Esophagus (tissue), 2 donors: ENCODE results near the gene AMBP. TPM values are rescaled to one million over a fixed set of nuclear protein-coding genes. Genes with fewer than 3 reads are reported as not detected.

Experiments
- H3K27ac ChIP-seq, 2 donors: one replicate each; pipeline ENCODE4 v1.5.1; 2013; ENCODE audit warnings: low read depth in 2 of 2, mild to moderate bottlenecking in 2 of 2, inconsistent platforms in 1 of 2, low read length in 1 of 2, moderate library complexity in 1 of 2
- H3K27me3 ChIP-seq, 2 donors: one replicate each; pipeline ENCODE4 v1.6.1; 2013; ENCODE audit warnings: low read length in 2 of 2, control low read depth in 1 of 2, mild to moderate bottlenecking in 1 of 2; ENCODE audit not compliant: insufficient read depth in 2 of 2, control insufficient read depth in 1 of 2
- H3K36me3 ChIP-seq, 2 donors: one replicate each; pipeline ENCODE4 v1.6.1; 2013; ENCODE audit warnings: low read length in 1 of 2; ENCODE audit not compliant: control insufficient read depth in 2 of 2, insufficient read depth in 2 of 2
- H3K4me1 ChIP-seq, 2 donors: one replicate each; pipeline ENCODE4 v1.6.1; 2013; ENCODE audit warnings: low read length in 1 of 2; ENCODE audit not compliant: control insufficient read depth in 2 of 2, insufficient read depth in 2 of 2
- H3K4me3 ChIP-seq, 2 donors: one replicate each; pipeline ENCODE4 v1.5.1; 2013; ENCODE audit warnings: low read length in 2 of 2, mild to moderate bottlenecking in 2 of 2, low read depth in 1 of 2, moderate library complexity in 1 of 2
- H3K9me3 ChIP-seq, 2 donors: one replicate each; pipeline ENCODE4 v1.6.1; 2013; ENCODE audit warnings: mild to moderate bottlenecking in 2 of 2, low read depth in 1 of 2, low read length in 1 of 2, moderate library complexity in 1 of 2; ENCODE audit not compliant: control insufficient read depth in 2 of 2, insufficient read depth in 1 of 2
- WGBS, 2 donors: extraction: QIAGEN DNeasy Blood & Tissue Kit; methylation state at CpG; one replicate each; pipeline ENCODE4 v1.1.7; 2013; 5-methylcytosine and 5-hydroxymethylcytosine counted together
- polyA plus RNA-seq, 2 donors: library from polyadenylated mRNA; stranded (reverse); fragments of 200-250 nt; gene quantifications; one replicate each; pipeline ENCODE4 v1.2.3, GENCODE V29; 2013
- donor health status: healthy with polysubstance abuse.
- donor health status: Bipolar disorder and iron deficiency.

AMBP gene
- polyA plus RNA-seq, 2 donors, result 0.11 to 0.28 TPM

DNA sequence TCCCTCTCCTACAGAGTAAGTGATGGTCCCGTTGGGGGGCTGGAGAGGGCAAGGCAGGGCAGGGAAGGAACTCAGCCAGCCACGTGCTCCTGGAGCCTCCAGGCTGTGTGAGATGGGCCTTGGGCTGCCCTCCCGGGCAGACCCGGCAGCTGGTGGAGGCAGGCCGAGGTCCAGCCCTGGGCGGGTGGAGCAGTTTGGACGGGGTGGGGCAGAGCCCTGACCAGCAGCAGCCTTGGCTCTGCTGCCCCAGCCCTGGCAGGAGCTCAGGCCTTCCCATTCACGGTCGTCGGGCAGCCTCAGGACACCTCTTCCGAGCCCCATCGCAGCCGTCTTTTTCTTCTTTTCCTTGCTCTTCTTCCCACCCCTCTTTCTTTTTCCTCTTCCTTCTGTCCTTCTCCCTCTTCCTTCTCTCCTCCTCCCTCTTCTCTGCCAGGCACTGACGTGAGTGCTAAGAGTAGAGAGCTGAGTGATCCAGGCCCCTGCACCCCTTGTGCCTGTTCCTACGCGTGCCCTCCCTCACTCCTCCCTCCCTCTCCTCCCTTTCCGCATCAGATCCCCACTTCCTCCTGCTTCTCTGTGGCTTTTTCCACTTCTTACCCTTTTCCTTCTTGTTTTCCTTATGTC is 42.8 kb downstream of the AMBP start:
- 86 to 88% methylated on average over 17 of the region's 17 CpGs for WGBS, 2 donors
- Histone ChIP-seq H3K4me1 (peaks cover 2 to 4% of the 10 kb centered on the region in 2 donors), H3K9me3 (peaks cover 0 to 3% of the 10 kb centered on the region in 2 donors), H3K36me3 (peaks cover 0 to 2% of the 10 kb centered on the region in 2 donors), H3K4me3 (no peak overlapping the region), H3K27ac (no peak overlapping the region), H3K27me3 (no peaks in the 10 kb centered on the region)

DNA sequence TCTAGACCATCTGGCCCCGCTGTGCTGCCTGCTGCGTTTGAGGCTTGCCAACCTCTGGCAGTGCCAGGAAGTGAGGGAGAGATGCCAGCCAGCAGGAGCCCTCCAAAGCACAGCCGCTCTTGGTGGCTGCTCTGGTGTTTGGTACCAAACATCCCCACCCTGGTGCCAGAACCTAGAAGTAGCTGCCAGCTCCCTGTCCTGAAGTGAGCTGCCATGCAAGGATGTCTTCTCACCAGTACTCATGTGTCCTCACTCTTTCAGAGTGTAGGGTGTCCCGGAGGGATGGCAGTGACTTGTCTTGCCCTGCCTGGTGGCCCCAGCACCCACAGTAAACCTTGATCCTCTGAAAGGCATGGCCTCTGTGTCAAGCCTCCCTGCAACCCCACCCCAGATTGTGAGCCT is 43.4 kb downstream of the AMBP start:
- H3K4me3 ChIP-seq, result no peak overlapping the region
- H3K9me3 ChIP-seq, result peaks cover 0 to 3% of the 10 kb centered on the region in 2 donors
- peaks cover 2 to 4% of the 10 kb centered on the region in 2 donors for H3K4me1 ChIP-seq
- H3K27me3 ChIP-seq, result no peaks in the 10 kb centered on the region
- peaks cover 0 to 2% of the 10 kb centered on the region in 2 donors for H3K36me3 ChIP-seq
- H3K27ac ChIP-seq, result no peak overlapping the region
- WGBS, 2 donors, result 78 to 82% methylated on average over 4 of the region's 4 CpGs

DNA sequence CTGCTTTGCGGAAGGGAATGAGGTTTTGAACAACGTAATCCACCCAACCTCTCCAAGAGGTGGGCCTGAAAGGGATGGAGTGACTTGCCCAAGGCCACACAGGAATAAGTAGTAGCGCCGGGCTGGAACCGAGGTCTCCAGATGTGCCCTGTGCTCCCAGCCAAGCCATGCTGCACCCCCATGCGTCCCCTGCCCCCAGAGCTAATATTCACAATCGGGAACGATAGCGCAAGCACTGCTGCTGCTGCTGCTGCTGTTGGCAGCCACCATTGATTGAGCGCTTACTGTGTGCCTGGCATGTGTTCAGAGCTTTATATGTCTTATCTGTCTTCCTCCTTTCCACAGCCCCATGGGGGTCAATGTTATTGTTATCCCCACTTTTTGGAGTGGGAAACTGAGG is 43.9 kb downstream of the AMBP start:
- Histone ChIP-seq H3K27me3 (no peaks in the 10 kb centered on the region), H3K9me3 (peaks cover 0 to 3% of the 10 kb centered on the region in 2 donors), H3K27ac (no peak overlapping the region), H3K4me1 (peaks cover 2 to 4% of the 10 kb centered on the region in 2 donors), H3K36me3 (peaks cover 0 to 2% of the 10 kb centered on the region in 2 donors), H3K4me3 (no peak overlapping the region)
- WGBS, 2 donors, result 94 to 95% methylated on average over 10 of the region's 10 CpGs

DNA sequence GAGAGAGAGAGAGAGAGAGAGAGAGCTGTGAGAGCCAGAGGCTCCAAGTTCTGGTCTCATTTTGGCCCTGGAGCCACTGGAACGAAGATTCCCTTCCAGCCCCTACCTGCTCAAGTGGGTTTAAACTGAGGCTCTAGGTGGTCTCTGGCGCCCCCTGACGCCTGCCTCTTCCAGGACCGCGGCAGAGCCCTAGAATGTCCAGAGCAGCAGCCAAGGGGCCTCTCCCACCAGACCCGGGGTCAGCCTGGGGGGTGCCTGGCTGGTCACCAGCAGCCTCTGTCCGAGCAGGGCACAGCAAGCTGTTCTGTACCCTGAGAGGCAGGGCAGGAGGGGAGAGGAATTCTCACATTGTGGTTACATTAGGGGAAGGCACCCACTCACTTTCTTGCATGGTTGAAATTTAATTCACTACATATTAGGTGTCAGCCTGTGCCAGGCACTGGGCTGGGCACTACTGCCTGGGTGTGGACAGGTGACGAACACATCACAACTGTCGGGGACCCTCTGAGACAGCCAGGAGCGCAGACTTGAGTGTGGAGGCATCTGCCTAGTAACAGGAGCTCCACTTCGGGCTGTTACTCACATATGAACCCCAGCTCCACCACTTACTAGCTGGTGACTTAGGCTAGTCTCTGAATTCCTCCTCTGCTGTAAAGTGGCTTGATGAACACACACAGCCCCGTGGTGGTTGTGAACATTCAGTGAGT is 44.5 kb downstream of the AMBP start:
- H3K9me3 ChIP-seq, result peaks cover 0 to 3% of the 10 kb centered on the region in 2 donors
- H3K27ac ChIP-seq, result no peak overlapping the region
- no peaks in the 10 kb centered on the region for H3K27me3 ChIP-seq
- no peak overlapping the region for H3K4me3 ChIP-seq
- 70% methylated on average over 12 of the region's 12 CpGs for WGBS, 2 donors
- H3K4me1 ChIP-seq, result peaks cover 2 to 3% of the 10 kb centered on the region in 2 donors
- H3K36me3 ChIP-seq, result peaks cover 0 to 2% of the 10 kb centered on the region in 2 donors

DNA sequence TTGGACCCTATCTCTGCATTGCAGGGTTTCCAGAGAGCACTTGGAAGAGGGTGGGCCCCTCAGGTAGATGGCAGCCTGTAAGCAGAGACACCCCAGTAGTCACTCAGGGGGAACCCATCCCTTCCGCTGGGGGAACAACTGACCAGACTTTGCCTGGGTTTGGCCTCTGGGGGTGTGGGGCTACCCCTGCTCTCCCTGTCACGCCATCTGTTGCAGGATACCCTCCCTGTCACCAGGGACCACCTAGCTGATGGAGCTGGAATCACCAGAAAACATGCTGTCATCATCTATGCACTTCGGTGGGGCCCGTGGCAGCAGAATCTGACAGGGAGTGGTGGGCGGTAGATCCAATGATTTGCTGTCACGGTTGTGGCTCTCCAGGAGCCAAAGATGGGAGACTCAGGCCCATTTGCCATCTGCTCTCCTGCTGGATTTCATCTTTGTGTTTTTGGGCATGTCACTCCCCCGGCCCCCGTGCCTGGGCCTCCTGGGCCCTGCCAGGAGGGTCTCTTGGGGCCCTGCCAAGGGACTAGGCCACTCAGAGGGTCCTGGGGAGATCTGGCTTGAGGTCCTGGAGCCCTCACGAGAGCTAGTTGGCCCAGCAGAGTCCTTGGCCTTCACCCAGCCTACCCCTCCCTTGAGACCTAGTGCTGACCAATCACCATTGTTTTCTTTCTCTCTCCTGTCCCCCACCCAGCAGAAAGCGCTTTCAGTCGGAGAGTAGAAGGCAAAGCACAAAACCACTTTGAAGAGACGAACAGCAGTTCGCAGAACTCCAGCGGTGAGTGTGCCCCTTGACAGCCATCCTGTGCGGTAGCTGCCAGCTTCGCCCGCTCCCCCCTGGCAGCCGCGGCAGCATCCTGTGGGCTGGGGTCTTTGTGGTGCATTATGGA is 45.9 kb downstream of the AMBP start:
- no peak overlapping the region for H3K27ac ChIP-seq
- H3K4me3 ChIP-seq, result no peak overlapping the region
- peaks cover 0 to 2% of the 10 kb centered on the region in 2 donors for H3K4me1 ChIP-seq
- H3K27me3 ChIP-seq, result no peaks in the 10 kb centered on the region
- peaks cover 0 to 3% of the 10 kb centered on the region in 2 donors for H3K9me3 ChIP-seq
- WGBS, 2 donors, result 90% methylated on average over 19 of the region's 19 CpGs
- H3K36me3 ChIP-seq, result peaks cover 0 to 2% of the 10 kb centered on the region in 2 donors

DNA sequence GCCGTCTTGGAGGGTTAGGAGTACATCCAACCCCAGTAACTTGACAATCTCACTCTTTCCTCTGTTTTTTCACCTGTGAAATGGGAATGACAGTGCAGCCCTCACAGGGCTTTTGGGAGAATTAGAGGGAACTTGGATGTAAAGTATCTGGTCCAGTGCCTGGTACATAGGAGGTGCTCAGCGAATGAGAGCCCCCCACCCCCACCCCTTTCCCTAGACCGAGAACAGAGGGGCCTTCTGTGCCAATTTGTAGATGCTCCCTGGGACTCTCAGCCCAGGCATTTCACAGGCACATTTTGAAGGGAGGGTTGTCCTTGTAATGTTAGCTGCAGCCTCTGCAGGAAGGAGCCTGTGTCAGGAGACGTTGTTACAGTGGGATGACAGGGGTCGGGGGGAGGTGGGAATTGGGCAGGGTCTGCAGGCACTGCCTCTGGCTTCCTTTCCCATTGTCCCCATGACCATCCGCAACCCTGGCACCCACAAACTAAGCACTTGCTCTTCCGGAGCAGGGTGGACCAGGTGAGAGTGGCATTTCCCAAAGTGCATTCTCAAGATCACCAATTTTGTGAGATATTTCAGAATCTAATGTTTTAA is 47.0 kb downstream of the AMBP start:
- Histone ChIP-seq H3K4me1 (peaks cover 0 to 2% of the 10 kb centered on the region in 2 donors), H3K9me3 (peaks cover 0 to 2% of the 10 kb centered on the region in 2 donors), H3K4me3 (no peak overlapping the region), H3K27ac (no peak overlapping the region), H3K27me3 (no peaks in the 10 kb centered on the region), H3K36me3 (peaks cover 0 to 2% of the 10 kb centered on the region in 2 donors)
- WGBS, 2 donors, result 91% methylated on average over 7 of the region's 7 CpGs

DNA sequence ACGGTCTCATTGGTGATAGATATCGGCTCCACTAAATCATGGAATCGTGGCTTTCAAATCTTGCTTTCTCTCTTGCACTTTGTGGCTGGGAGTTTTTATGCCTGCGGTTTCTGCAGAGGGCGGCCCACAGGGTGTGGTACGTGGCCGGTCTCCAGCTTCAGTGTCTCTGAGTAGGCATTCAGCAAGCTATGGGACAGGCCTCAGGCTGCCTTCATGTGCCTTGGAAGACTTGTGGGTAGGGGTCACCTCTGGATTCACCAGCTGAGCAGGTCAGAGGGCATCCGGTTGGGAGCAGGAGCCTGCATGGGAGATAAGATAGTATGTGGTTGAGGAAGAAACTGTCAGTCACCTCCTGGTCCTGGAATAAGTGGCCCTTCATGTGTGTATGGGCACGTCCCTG is 47.7 kb downstream of the AMBP start:
- 81 to 83% methylated on average over 9 of the region's 9 CpGs for WGBS, 2 donors
- peaks cover 0 to 2% of the 10 kb centered on the region in 2 donors for H3K36me3 ChIP-seq
- no peak overlapping the region for H3K27ac ChIP-seq
- H3K27me3 ChIP-seq, result no peaks in the 10 kb centered on the region
- H3K9me3 ChIP-seq, result no peaks in the 10 kb centered on the region
- H3K4me1 ChIP-seq, result no peaks in the 10 kb centered on the region
- H3K4me3 ChIP-seq, result no peak overlapping the region

DNA sequence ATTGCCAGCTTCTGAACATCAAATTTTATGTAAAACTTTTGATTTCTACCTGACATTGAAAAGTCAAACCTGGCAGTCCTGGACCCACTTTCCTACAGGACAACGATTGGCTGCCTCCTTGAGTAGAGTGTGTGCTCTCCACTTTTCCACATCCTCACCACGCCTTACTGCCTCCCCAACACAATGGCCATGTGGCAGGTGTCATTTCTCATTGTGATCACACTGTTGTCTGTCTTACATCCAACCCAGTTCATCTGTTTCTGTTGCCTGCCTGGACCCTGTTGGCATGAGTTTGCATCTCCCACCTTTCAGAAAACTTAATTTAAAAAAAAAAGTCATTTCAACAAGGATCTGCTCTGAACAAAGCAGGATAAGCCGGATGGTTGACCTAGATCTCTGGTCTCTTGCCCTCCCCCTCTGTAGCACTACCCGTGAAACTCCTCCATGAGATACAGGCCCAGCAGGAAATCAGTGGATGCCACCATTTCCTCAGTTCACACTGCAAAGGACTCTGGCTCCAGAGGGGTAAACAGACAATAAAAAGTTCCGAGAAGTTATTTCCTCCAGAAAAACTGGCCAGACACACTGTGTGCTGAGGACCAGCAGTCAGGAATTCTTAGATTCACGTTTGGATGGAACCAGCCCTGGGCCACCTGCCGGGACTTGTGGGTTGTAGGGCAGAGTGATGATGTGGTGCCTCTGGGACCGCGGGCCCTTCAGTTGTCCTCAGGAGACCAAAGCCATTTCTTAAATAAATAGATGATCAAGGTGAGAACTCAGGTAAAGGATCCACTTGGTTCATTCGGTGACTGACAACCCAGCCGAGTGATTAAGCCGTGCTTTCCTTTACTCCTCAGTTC is 48.6 kb downstream of the AMBP start:
- Histone ChIP-seq H3K27ac (no peak overlapping the region), H3K4me3 (no peak overlapping the region), H3K9me3 (no peaks in the 10 kb centered on the region), H3K36me3 (peaks cover 0 to 2% of the 10 kb centered on the region in 2 donors), H3K4me1 (no peaks in the 10 kb centered on the region), H3K27me3 (no peaks in the 10 kb centered on the region)
- WGBS, 2 donors, result 85% methylated on average over 12 of the region's 12 CpGs
